OCI-LY3 (cell line): ENCODE data around the gene ST8SIA5.

Experiments used
- H2AFZ ChIP-seq: fragments of 200-600, 300-600 bp; shearing (Covaris generic); 2 replicates; pipeline ENCODE4 v1.6.0; 2014; ENCODE audit warnings: antibody characterized with exemption, low read depth, low read length
- H3K27ac ChIP-seq: fragments of 200-600, 300-600 bp; sonication (generic); 2 replicates; pipeline ENCODE4 v1.5.1; 2014; ENCODE audit warnings: mild to moderate bottlenecking, low read length, moderate library complexity, mixed read lengths
- H3K27me3 ChIP-seq: fragments of 200-600, 300-600 bp; sonication (generic); 2 replicates; pipeline ENCODE4 v1.6.1; 2014; ENCODE audit warnings: low read depth, low read length, mixed read lengths
- H3K36me3 ChIP-seq: fragments of 200-600, 300-600 bp; sonication (generic); replicated peaks from 2 replicates; pipeline ENCODE3; 2014; ENCODE audit warnings: low read depth, low read length, mixed read lengths
- H3K4me1 ChIP-seq: fragments of 300-600, 200-600 bp; sonication (generic); 2 replicates; pipeline ENCODE4 v1.6.1; 2014; ENCODE audit warnings: low read length, mixed read lengths
- H3K4me2 ChIP-seq: fragments of 200-600, 300-600 bp; sonication (generic); 2 replicates; pipeline ENCODE4 v1.6.1; 2014; ENCODE audit warnings: low read length, mixed read lengths
- H3K4me3 ChIP-seq: fragments of 300-600, 200-600 bp; sonication (generic); 2 replicates; pipeline ENCODE4 v1.5.1; 2014; ENCODE audit warnings: antibody characterized with exemption, mild to moderate bottlenecking, low read length, moderate library complexity
- H3K79me2 ChIP-seq: fragments of 300-600, 200-600 bp; shearing (Covaris generic); 2 replicates; pipeline ENCODE4 v1.6.1; 2014; ENCODE audit warnings: mild to moderate bottlenecking, low read length, mixed read lengths
- H3K9ac ChIP-seq: fragments of 300-600, 200-600 bp; shearing (Covaris generic); 2 replicates; pipeline ENCODE4 v1.6.0; 2014; ENCODE audit warnings: mild to moderate bottlenecking, low read length, moderate library complexity
- H3K9me3 ChIP-seq: fragments of 200-600, 300-600 bp; shearing (Covaris generic); 2 replicates; pipeline ENCODE4 v1.6.1; 2014; ENCODE audit warnings: low read length, mixed read lengths; ENCODE audit not compliant: insufficient read depth
- H4K20me1 ChIP-seq: fragments of 200-600, 300-600 bp; sonication (generic); 2 replicates; pipeline ENCODE4 v1.6.1; 2016; ENCODE audit warnings: low read length, mixed read lengths; ENCODE audit not compliant: insufficient read depth
- EZH2phosphoT487 ChIP-seq: fragments of 200-600 bp; shearing (Covaris generic); IDR thresholded peaks from 2 replicates; pipeline ENCODE4 v1.6.1; 2018; ENCODE audit warnings: antibody characterized with exemption, mixed run types, low read depth
- TF ChIP-seq, protein P1 (sequence below): fragments of 200-600, 300-600 bp; sonication (generic); IDR thresholded peaks from 2 replicates; pipeline ENCODE4 v1.5.1; 2014; ENCODE audit warnings: antibody characterized with exemption, low read length, low read depth

Gene ST8SIA5

DNA sequence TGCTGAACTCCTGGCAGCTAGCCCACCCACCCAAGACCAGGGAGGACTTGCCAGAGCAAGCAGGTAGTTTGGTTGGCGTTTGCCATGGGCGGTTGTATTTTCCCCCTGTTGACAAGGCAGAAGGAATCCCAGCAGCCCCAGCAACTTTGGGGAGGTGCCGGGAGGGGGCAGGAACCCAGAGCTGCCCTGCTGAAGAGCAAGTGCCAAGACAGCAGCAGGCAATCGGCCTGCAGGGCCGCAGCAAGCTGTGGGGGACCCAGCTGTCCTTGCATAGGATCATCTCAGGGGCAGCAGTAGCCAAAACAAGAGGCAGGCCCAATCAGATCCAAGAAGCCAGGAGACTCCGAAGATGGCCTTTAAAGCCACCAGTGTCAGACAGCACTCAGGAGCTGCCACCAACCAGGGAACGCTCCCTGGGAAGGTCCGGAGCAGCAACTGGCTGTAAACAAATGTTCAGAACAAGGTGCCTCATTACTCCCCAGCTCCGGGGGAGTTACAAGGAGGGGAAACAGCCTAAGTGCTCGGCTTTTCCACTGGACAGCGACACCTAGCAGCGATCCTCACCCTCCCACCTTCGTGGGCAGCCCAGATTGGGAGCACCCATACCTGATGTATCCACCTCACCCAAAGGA is 2.1 kb downstream of the ST8SIA5 start:
- no peaks in the 10 kb centered on the region for H3K79me2 ChIP-seq
- H3K36me3 ChIP-seq: no peaks in the 10 kb centered on the region
- H3K4me1 ChIP-seq: peaks cover 4% of the 10 kb centered on the region; the same call in 1 of the 2 replicates
- TF ChIP-seq, protein P1, sequence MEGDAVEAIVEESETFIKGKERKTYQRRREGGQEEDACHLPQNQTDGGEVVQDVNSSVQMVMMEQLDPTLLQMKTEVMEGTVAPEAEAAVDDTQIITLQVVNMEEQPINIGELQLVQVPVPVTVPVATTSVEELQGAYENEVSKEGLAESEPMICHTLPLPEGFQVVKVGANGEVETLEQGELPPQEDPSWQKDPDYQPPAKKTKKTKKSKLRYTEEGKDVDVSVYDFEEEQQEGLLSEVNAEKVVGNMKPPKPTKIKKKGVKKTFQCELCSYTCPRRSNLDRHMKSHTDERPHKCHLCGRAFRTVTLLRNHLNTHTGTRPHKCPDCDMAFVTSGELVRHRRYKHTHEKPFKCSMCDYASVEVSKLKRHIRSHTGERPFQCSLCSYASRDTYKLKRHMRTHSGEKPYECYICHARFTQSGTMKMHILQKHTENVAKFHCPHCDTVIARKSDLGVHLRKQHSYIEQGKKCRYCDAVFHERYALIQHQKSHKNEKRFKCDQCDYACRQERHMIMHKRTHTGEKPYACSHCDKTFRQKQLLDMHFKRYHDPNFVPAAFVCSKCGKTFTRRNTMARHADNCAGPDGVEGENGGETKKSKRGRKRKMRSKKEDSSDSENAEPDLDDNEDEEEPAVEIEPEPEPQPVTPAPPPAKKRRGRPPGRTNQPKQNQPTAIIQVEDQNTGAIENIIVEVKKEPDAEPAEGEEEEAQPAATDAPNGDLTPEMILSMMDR: no peak
- TF ChIP-seq EZH2phosphoT487: no peak
- no peak overlapping the region for H3K4me3 ChIP-seq
- no peak overlapping the region for H3K27ac ChIP-seq
- no peak overlapping the region for H3K4me2 ChIP-seq
- no peaks in the 10 kb centered on the region for H3K9me3 ChIP-seq
- H2AFZ ChIP-seq: no peak overlapping the region; the same call in 1 of the 2 replicates
- 0 out of 2 replicates have a peak, but pooled peaks cover 7% of the 10 kb centered on the region for H3K27me3 ChIP-seq
- H3K9ac ChIP-seq: no peak overlapping the region
- H4K20me1 ChIP-seq: no peaks in the 10 kb centered on the region

DNA sequence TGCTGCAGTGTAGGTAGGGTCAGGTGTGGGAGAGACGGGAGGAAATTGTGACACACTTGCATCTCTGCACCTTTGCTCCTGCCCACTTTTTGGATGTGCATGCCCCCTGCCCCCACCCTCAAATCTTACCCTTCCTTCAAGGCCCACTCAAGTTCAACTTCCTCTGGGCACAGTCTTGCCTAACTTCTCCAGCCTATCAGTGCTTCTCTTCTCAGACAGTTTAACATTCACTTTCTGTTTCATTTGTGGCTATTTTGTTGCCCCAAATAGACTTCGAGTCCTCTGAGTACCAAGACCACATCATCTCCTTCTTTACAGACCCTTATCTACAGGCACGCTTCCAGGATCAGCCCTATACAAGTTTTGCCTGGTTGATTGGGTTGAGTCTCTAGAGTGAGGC is 2.7 kb downstream of the ST8SIA5 start:
- H2AFZ ChIP-seq: peak overlapping the region; percentile 40; the same call in 1 of the 2 replicates
- H3K9me3 ChIP-seq: no peaks in the 10 kb centered on the region
- TF ChIP-seq EZH2phosphoT487: no peak
- TF ChIP-seq, protein P1: no peak
- 0 out of 2 replicates have a peak, but pooled peaks cover 5% of the 10 kb centered on the region for H3K27me3 ChIP-seq
- H3K9ac ChIP-seq: no peak overlapping the region
- H3K79me2 ChIP-seq: no peaks in the 10 kb centered on the region
- no peak overlapping the region for H3K4me3 ChIP-seq
- H3K36me3 ChIP-seq: no peaks in the 10 kb centered on the region
- no peak overlapping the region for H3K4me2 ChIP-seq
- no peak overlapping the region for H3K27ac ChIP-seq
- H4K20me1 ChIP-seq: no peaks in the 10 kb centered on the region
- H3K4me1 ChIP-seq: peaks cover 4% of the 10 kb centered on the region; the same call in 1 of the 2 replicates

DNA sequence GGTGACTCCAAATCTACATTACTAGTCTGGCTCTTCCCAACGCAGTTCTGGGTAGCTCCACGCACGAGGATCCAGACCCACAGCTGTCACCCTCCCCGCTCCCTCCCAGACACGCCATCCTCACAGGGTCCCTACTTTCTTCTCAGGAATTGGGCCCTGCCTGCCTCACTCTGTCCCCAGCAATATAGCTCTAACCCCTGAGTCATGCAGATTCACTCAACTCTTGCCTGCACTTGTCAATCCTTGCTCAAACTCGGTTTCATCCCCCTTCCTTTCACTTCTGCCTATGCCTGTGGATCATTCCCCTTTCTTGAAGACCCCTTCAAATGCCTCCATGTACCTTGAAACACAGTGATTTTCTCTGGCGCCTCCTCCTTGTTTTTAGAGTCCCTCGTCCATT is 5.0 kb downstream of the ST8SIA5 start:
- no peak overlapping the region for H3K27ac ChIP-seq
- H3K27me3 ChIP-seq: peaks cover 11% of the 10 kb centered on the region; the same call in 1 of the 2 replicates
- no peaks in the 10 kb centered on the region for H3K79me2 ChIP-seq
- TF ChIP-seq, protein P1: no peak
- no peak for TF ChIP-seq EZH2phosphoT487
- H4K20me1 ChIP-seq: no peaks in the 10 kb centered on the region
- H2AFZ ChIP-seq: no peak overlapping the region
- no peak overlapping the region for H3K4me3 ChIP-seq
- H3K9me3 ChIP-seq: no peaks in the 10 kb centered on the region
- H3K4me2 ChIP-seq: no peak overlapping the region
- no peak overlapping the region for H3K9ac ChIP-seq
- H3K4me1 ChIP-seq: peaks cover 4% of the 10 kb centered on the region; the same call in 1 of the 2 replicates
- H3K36me3 ChIP-seq: no peaks in the 10 kb centered on the region

DNA sequence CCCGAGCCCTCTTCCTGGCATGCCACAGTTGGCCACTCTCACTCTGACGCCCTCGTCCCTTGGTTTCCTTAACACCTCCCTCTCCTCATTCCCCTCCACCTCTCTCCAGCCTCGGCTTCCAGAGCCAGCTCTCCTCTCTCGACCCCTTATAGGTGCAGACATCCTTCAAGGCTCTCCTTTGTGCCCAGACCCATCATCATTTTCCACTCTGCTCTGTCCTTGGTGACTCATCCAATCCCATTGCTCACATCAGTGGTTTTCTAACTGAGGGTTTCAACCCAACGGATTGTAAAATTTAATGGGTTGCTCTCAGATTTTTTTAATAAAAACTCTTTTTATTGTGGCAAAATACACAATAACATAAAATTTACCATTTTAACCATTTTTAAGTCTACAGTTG is 6.2 kb downstream of the ST8SIA5 start:
- no peaks in the 10 kb centered on the region for H3K36me3 ChIP-seq
- no peaks in the 10 kb centered on the region for H3K9me3 ChIP-seq
- H4K20me1 ChIP-seq: no peaks in the 10 kb centered on the region
- H3K4me3 ChIP-seq: no peak overlapping the region
- TF ChIP-seq, protein P1: no peak
- no peak for TF ChIP-seq EZH2phosphoT487
- no peak overlapping the region for H3K9ac ChIP-seq
- no peaks in the 10 kb centered on the region for H3K79me2 ChIP-seq
- peaks cover 4% of the 10 kb centered on the region; the same call in 1 of the 2 replicates for H3K4me1 ChIP-seq
- H3K27ac ChIP-seq: no peak overlapping the region
- peaks cover 11% of the 10 kb centered on the region; the same call in 1 of the 2 replicates for H3K27me3 ChIP-seq
- no peak overlapping the region for H2AFZ ChIP-seq
- no peak overlapping the region for H3K4me2 ChIP-seq
